GM19468 (cell line): Measurements from ENCODE around the gene FALEC.
"Not testable (repeated sequence)": the region's sequence is repeated elsewhere in the genome, so short reads cannot be mapped to it uniquely, and the experiment has no call there.

Experiments used
- ATAC-seq: cut with Tn5 transposase; IDR thresholded peaks from one replicate; pipeline ENCODE4 v1.9.1; 2021; ENCODE audit warnings: mild to moderate bottlenecking, moderate library complexity, moderate number of reproducible peaks; ENCODE audit not compliant: unreplicated experiment; ENCODE audit errors: extremely low read depth

Gene FALEC

GRCh38 chr1:150557065-150557600 lies 41.6 kb downstream of the FALEC start:
- no peak for ATAC-seq

- no peak for ATAC-seq
Observed at GRCh38 chr1:150557813-150558212, 42.3 kb downstream of the FALEC start.

- ATAC-seq: no peak
Observed at GRCh38 chr1:150558303-150558704, 42.8 kb downstream of the FALEC start.

GRCh38 chr1:150558761-150559655 lies 43.5 kb downstream of the FALEC start:
- ATAC-seq: no peak

- ATAC-seq: no peak
Observed at GRCh38 chr1:150559656-150560010, 44.1 kb downstream of the FALEC start.

- ATAC-seq: no peak
Observed at GRCh38 chr1:150560011-150560438, 44.5 kb downstream of the FALEC start.

GRCh38 chr1:150560576-150561253 lies 45.2 kb downstream of the FALEC start:
- no peak for ATAC-seq

GRCh38 chr1:150561254-150561973 lies 45.9 kb downstream of the FALEC start:
- ATAC-seq: no peak

GRCh38 chr1:150561974-150562445 lies 46.5 kb downstream of the FALEC start:
- no peak for ATAC-seq

GRCh38 chr1:150562446-150563339 lies 47.1 kb downstream of the FALEC start:
- ATAC-seq: no peak

GRCh38 chr1:150563340-150564038 lies 47.9 kb downstream of the FALEC start:
- no peak for ATAC-seq

- ATAC-seq: no peak
Observed at GRCh38 chr1:150564051-150564991, 48.8 kb downstream of the FALEC start.

GRCh38 chr1:150565240-150565991 lies 49.9 kb downstream of the FALEC start:
- not testable (repeated sequence) for ATAC-seq

GRCh38 chr1:150566589-150567340 lies 51.2 kb downstream of the FALEC start:
- no peak for ATAC-seq

GRCh38 chr1:150567341-150567716 lies 51.8 kb downstream of the FALEC start:
- no peak for ATAC-seq
